GM19397 (cell line): Measurements from ENCODE around the gene ZNF30.
"Not testable (repeated sequence)": the region's sequence is repeated elsewhere in the genome, so short reads cannot be mapped to it uniquely, and the experiment has no call there.

Experiments
- ATAC-seq: cut with Tn5 transposase; IDR thresholded peaks from one replicate; pipeline ENCODE4 v1.9.1; 2021; ENCODE audit warnings: mild to moderate bottlenecking, moderate library complexity; ENCODE audit not compliant: unreplicated experiment

ZNF30 gene

DNA sequence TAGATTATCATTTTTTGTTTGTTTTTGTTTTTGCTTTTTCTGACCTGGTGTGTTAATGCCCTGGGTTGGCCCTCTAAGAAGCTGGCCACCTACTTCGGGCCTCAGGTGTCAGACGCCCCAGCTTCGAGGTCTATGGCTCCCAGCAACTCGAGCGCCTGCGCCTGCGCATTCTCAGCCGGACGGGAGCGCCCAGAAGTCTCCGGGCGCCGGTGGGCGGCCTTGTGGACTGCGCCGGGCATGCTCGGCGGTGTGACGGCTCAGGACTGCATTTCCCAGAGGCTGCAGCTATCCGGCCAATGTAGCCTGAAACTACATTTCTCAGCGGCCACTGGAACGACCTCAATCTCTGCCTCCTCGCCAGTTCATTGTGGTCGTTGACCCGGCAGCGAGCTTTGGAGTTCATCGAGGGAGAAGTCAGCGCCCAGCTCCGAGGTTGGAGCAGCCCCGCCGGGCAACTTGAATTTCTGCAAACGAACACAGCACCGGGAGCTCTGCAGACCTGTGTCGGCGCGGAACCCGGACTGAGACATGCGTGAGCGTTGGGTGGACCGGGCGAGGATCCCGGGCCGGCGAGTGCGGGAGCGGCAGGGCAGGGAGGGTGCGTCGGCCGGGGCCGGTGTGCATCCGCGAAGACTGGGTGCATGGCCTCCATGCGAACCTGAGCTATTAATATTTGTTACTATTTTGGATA is at the start of gene ZNF30:
ZNF30 (plus strand) TSS at position 219 of the 691 bp plus-strand sequence. CDS start 3,045 bp downstream, outside the sequence.
- peak; percentile 94 for ATAC-seq

DNA sequence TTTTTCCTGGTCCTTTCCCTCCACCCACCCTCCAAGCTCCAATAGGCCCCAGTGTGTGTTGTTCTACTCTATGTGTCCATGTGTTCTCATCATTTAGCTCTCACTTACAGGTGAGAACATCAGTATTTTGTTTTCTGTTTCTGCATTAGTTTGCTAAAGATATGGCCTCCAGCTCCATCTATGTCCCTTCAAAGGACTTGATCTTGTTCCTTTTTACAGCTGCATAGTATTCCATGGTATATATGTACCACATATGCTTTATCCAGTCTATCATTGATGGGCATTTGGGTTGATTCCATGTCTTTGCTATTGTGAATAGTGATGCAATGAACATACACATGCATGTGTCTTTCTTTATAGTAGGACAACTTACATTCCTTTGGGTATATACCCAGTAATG is 47.1 kb upstream of the ZNF30 start:
- ATAC-seq, result no peak

DNA sequence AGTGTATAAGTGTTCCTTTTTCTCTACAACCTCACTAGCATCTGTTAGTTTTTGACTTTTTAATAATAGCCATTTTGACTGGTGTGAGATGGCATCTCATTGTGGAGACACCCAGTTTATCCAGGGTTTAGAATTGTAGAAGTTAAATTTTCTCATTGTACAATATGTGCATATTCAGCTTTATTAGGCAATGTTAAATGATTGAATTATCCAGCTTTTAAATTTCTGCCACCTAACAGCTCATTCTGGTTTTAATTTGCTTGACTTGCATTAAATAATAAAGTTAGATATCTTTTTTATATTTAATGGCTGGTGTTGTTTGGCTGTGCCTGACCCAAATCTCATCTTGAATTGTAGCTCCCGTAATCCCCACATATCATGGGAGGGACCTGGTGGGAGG is 46.7 kb upstream of the ZNF30 start:
- no peak for ATAC-seq

DNA sequence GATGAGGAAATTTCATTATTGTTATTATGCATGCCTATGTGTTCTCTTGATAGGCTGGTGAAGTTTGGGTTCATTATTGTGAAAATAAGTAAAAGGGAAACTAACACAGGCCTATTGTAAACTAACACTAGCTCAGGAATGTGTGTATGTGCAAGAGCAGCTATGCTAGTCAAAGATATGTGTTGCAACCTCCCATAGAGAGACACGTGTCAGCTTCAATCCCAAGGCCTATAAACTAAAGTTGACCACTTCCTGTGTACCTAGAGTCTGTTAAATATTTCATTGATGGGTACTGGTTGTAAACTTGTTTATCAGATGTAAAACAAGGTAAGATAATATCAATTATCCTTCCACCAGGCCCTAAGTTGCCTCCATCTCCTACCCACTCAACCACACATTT is 44.7 kb upstream of the ZNF30 start:
- ATAC-seq, result no peak

DNA sequence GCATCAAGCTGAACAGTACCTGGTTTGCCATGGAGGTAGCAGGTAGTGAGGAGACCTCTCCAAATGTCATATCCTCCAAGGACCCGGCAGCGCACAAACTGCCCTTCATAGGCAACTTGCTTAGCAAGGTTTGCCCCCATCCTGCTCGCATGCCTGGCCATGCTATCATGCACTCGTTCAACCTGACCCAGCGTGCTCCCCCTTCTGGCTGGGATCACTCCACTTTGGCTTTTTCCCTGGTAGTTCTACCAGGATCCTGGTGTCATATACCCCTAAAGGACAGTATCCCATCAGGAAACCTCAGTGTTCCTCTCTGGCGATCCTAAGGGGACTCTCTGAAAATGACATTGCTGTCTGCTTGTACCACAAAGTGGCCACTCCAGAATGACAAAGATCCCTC is 38.6 kb upstream of the ZNF30 start:
- ATAC-seq, result no peak

DNA sequence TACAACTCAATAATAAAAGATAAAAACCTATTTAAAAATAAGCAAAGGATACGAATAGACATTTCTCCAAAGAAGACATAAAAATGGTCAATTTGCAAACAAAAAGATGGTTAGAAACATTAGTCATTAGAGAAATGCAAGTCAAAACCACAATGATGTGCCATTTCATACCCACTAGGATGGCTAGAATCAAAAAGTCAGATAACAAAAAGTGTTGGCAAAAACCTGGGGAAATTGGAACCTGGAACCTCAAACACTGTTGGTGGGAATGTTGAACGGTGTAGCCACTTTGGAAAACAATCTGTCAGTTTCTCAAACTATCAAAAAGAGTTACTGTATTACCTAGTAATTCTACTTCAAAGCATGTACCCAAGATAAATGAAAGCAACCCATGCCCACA is 26.5 kb upstream of the ZNF30 start:
- no peak for ATAC-seq

DNA sequence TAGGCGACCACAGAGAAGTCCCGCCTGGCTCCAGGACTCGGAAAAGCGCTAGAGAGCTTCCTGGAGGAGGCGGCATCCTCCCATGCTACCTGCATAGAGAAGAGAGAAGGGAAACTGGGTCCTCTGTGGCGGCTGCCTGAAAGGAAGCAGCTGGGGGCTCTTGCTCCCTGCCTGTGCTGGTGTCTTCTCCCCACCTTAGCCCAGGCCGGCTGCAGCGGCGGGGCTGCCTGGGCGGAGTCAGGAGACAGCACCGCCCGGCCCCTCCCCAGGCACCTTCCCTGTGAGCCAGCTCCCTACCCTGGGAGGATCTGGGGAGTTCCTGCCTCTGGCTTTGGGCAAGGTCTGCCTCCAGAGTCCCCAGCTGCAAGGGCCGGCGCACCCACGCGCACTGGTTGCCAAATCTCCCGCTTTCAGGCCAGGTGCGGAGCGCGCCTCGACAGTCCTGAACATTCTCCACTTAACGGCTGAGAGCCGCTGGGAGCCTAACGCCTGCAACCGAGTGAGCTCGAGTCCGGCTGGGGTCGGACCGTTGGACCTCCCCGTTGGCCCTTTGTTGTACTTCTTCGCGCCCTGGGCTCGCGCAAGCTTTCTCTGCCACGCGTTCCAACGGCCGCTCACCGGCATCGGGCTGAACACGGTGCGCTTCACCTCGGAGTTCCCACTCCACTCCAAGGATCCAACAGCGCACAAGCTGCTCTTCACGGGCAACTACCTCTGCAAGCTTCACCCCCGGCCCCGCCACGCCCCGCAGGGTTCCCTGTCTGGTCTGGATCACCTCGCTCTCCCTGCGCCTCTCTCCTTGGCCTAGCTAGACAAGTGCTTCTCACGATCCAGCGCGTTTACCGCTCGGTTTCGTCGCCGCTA is 21.8 kb upstream of the ZNF30 start:
- ATAC-seq, result no peak

DNA sequence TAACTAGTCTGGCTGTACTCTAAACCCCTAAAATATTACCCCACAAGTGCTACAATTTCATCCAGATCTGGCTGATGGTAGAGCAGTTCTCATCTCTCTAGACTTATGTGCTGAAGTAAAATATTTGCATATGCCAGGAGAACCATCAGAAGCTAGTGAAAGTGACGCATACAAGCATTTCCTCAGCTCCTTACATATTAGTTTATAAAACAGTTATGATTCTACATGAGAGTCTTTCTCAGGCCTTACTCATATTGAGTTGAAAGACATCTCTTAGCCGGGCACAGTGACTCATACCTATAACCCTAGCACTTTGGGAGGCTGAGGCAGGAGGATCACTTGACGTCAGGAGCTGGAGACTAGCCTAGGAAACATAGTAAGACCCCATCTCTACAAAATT is 15.9 kb upstream of the ZNF30 start:
- ATAC-seq, result no peak

DNA sequence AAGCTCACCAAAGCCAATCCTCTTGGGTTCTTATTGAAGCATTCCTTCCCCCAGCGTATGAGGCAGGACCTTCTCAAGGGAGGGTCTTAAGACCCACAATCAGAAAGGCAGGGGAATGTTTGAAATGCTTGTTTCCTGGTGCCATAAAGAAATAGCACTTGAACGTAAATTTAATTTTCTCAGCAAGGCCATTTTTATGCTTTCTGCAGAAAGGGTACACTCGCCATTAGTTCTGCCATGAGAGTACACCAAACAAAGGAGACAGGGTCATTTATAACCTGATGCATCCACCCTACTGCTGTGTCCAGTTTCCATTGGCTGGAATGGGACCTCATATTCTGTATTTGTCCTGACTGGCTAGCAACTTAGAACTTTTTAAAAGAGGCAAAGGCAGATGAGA is 9.6 kb upstream of the ZNF30 start:
- ATAC-seq, result not testable (repeated sequence)

DNA sequence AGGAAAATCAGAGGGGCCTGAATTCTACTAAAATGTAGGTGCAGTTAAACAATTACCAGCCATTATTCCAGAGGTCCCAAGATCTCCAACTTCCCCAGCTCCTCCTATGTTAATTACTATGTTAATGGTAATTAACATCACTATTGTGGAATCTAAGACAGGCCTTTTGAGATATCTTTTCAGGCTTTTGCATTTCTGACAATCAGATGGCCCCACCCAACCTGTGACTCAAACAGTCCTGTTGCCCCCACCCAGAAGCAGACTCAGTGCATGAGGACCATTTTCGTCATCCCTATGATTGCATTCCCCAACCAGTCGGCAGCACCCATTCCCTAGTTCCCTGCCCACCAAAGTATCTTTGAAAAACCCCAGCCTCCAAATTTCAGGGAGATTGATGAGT is 8.5 kb upstream of the ZNF30 start:
- no peak for ATAC-seq

DNA sequence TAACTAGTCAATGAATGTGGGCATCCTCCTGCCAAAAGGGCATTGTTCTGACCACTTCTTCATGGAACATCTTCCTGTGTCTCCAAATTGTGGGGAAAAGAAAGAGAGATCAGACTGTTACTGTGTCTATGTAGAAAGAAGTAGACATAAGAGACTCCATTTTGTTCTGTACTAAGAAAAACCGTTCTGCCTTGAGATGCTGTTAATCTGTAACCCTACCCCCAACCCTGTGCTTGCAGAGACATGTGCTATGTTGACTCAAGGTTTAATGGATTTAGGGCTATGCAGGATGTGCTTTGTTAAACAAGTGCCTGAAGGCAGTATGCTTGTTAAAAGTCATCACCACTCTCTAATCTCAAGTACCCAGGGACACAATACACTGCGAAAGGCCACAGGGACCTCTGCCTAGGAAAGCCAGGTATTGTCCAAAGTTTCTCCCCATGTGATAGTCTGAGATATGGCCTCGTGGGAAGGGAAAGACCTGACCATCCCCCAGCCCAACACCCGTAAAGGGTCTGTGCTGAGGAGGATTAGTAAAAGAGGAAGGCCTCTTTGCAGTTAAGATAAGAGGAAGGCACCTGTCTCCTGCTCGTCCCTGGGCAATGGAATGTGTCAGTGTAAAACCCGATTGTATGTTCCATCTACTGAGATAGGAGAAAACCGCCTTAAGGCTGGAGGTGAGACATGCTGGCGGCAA is 6.5 kb upstream of the ZNF30 start:
- ATAC-seq, result not testable (repeated sequence)

DNA sequence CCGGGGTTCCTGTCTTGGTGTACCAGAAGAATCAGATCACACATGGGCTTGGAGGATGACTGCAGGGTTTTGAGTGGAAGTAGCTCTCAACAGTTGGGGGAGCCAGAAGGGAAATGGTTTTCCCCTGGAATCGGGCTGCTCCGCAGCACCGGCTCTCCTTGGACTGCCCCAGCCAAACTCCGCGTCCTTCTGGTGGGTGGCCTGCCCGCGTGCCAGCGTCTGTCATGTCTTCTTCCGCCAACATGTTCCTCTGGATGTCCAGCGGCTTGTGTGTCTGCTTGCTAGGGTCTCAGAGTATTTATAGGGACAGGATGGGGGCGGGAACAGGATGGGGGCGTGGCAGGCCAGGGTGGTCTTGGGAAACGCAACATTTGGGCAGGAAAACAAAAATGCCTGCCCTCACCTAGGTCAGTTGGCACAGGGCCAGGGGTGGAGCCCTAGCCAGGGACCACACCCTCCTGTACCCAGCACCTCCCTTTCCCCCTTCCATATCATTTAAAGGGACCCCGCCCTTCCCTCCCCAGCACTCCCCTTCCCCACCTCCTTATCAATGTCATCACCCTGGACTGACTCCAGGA is 1.3 kb upstream of the ZNF30 start:
- no peak for ATAC-seq

DNA sequence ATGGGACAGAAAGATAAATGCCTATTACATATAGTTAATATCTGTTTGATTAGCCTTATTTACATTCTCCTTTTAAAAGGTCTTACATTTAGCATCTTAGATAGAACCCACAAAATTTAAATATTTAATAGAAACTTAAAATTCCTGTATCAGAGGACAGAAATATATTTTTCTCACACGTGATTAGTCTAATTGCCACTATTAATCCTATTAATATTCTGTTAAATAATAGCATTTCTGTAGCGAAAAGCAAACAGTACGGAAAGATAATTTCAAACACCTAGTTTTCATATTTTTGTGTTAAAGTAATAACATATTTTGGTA is 380 bp upstream of the ZNF30 start:
- no peak for ATAC-seq

DNA sequence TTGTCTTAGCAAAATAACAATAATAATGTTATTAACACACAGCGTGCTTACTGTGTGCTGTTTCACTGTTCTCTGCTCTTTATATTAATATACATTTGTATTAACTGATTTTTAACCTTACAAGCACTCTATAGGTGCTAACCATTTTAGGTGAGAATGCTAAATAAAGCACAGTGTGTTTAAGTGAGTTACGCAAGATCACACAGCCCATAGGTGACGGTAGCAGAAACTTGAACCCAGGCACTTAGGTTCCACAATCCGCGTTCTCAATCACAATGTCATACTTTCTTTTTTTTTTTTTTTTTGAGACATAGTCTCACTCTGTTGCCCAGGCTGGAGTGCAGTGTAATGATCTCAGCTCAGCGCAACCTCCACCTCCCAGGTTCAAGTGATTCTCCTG is 5.8 kb downstream of the ZNF30 start:
- ATAC-seq, result no peak

DNA sequence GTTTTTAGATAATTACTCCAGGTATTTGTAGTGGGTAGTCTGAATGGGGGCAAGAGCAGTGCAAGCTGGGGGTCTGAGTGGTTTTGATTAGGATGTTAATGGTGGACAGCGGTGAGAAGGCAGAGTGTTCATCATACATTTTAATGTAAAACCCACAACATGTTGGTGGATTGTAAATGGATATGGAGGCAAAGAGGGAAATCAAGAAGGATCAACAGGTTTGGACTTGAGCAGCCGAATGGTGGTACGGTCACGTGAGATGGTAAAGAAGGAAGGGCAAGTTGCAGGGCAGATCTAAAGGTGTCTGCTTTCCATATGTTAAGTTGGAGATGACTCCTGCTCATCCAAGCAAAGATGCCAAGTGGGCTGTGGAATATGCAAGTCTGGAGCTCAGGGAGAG is 9.5 kb downstream of the ZNF30 start:
- no peak for ATAC-seq

DNA sequence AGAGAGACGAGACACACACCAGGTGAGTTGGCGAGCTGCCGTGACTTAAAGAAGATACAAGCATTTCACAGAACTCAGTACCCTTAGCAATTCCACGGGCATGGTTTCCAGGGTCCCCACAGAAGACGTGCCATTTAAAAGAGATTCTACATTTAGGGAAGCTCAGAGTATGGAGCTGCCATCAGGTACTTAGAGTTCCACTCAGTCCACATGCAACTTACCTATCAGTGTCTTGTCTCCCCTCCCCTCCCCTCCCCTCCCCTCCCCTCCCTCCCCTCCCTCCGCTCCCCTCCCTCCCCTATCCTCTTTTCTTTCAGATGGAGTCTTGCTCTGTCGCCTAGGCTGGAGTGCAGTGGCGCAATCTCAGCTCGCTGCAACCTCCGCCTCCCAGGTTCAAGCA is 12.2 kb downstream of the ZNF30 start:
- ATAC-seq, result no peak

DNA sequence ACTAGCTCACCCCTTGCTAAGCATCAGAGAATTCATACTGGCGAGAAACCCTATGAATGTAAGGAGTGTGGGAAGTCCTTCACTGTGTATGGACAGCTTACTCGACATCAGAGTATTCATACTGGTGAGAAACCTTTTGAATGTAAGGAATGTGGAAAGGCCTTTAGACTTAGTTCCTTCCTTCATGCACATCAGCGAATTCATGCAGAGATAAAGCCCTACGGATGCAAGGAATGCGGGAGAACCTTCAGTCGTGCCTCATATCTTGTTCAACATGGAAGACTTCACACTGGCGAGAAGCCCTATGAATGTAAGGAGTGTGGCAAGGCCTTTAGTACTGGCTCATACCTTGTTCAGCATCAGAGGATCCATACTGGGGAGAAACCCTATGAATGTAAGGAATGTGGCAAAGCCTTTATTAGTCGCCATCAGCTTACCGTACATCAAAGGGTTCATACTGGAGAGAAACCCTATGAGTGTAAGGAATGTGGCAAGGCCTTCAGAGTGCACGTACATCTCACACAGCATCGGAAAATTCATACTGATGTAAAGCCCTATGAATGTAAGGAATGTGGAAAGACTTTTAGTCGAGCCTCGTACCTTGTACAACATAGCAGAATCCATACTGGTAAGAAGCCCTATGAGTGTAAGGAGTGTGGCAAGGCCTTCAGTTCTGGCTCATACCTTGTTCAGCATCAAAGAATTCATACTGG is 17.3 kb downstream of the ZNF30 start:
- no peak for ATAC-seq

DNA sequence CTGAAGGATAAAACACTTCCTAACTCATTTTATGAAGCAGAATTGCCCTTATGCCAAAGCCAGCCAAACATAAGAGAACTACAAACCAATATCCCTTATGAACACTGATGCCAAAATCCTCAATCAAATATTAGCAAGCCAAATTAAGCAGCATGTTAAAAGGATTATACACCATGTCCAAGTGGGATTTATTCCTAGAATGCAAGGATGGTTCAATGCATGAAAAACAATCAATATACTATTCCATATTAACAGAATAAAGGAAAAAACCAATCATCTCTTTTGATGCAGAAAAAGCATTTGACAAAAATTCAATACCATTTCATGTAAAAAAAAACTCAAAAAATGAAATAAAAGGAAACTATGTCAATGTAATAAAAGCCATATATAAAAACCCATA is 26.4 kb downstream of the ZNF30 start:
- ATAC-seq, result no peak

DNA sequence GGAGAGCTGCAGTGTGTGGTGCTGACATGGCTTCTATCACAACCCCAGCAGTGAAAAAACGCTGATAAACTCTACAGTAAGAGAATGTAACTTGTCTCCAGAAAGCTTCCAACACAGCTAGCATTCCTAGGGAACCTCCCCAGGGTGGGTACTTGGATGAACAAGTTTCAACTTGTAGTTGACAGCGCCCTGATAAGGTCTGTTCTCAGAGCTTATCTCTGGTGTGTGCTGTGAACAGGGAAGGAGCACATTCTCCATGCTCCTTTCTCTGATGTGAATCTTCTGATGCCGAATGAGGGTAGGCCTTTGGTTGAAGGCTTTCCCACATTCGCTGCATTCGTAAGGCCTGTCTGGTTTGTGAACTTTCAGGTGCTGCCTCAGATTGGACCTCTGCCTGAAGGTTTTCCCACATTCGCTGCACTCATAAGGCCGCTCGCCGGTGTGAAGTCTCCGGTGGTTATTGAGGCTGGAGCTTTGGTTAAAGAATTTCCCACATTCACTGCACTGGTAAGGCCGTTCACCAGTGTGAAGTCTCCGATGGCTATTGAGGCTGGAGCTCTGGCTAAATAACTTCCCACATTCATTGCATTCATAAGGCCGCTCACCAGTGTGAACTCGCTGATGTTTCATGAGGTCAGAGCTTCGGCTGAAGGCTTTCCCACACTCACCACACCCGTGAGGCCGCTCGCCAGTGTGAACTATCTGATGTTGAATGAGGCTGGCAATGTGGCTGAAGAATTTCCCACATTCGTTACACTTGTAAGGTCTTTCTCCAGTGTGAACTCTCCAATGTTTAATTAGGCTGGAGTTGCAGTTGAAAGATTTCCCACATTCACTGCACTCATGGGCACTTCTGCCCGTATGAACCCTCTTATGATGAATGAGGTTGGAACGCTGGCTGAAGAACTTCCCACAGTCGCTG is 31.4 kb downstream of the ZNF30 start:
- no peak for ATAC-seq

DNA sequence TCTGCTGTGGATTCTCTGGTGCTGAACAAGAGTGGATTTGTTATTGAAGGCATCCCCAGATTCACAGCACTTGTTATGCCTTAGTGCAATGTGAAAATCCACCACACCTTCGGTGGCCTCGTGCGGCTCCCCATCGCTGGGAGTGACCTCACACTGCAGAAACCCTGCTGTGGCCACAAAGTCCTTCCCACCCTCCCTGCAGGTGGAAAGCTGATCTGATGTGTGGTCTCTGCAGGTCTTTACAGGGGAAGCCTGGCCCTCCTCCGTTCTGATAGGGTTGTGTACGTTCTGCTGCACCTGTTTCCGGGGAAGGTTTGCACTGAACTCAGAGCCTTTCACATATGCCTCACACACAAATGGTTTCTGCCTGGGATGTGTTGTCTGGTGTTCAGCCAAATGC is 32.3 kb downstream of the ZNF30 start:
- ATAC-seq, result no peak
